ENCODE results near the gene FBXO44.
A peak's percentile ranks its signal among the peaks of the same experiment; 100 is the strongest.

FBXO44 gene

GRCh38 chr1:11639372-11639771 lies 15.3 kb upstream of the FBXO44 start:
- DNase-seq (ENCODE audit: low read depth in 1 of 2, low spot score in 1 of 2) = no peak

GRCh38 chr1:11640101-11640500 lies 14.6 kb upstream of the FBXO44 start:
- no peak for DNase-seq (ENCODE audit: low read depth in 1 of 2, low spot score in 1 of 2)

- no peak for DNase-seq (ENCODE audit: low read depth in 1 of 2, low spot score in 1 of 2)
Observed at GRCh38 chr1:11640944-11641343, 13.7 kb upstream of the FBXO44 start.

GRCh38 chr1:11641776-11642305 lies 12.8 kb upstream of the FBXO44 start:
- no peak for DNase-seq (ENCODE audit: low read depth in 1 of 2, low spot score in 1 of 2)

GRCh38 chr1:11642418-11643017 lies 12.2 kb upstream of the FBXO44 start:
- peak; percentile 44 to 47 for DNase-seq (ENCODE audit: low read depth in 1 of 2, low spot score in 1 of 2)

GRCh38 chr1:11643782-11644181 lies 10.9 kb upstream of the FBXO44 start:
- no peak for DNase-seq (ENCODE audit: low read depth in 1 of 2, low spot score in 1 of 2)

GRCh38 chr1:11645270-11645669 lies 9.4 kb upstream of the FBXO44 start:
- DNase-seq (ENCODE audit: low read depth in 1 of 2, low spot score in 1 of 2) = no peak

- peak; percentile 62 to 72 for DNase-seq (ENCODE audit: low read depth in 1 of 2, low spot score in 1 of 2)
Observed at GRCh38 chr1:11645670-11646265, 8.9 kb upstream of the FBXO44 start.

- DNase-seq (ENCODE audit: low read depth in 1 of 2, low spot score in 1 of 2) = no peak
Observed at GRCh38 chr1:11646317-11646716, 8.4 kb upstream of the FBXO44 start.

GRCh38 chr1:11647333-11647732 lies 7.3 kb upstream of the FBXO44 start:
- DNase-seq (ENCODE audit: low read depth in 1 of 2, low spot score in 1 of 2) = no peak

GRCh38 chr1:11648039-11648438 lies 6.6 kb upstream of the FBXO44 start:
- DNase-seq (ENCODE audit: low read depth in 1 of 2, low spot score in 1 of 2) = no peak

GRCh38 chr1:11648732-11649158 lies 5.9 kb upstream of the FBXO44 start:
- peak in 1 of 2 donors; percentile 36 for DNase-seq (ENCODE audit: low read depth in 1 of 2, low spot score in 1 of 2)

- no peak for DNase-seq (ENCODE audit: low read depth in 1 of 2, low spot score in 1 of 2)
Observed at GRCh38 chr1:11649237-11649623, 5.4 kb upstream of the FBXO44 start.

GRCh38 chr1:11649624-11650330 lies 4.9 kb upstream of the FBXO44 start:
- no peak for DNase-seq (ENCODE audit: low read depth in 1 of 2, low spot score in 1 of 2)

- DNase-seq (ENCODE audit: low read depth in 1 of 2, low spot score in 1 of 2) = peak; percentile 51 to 56
Observed at GRCh38 chr1:11650331-11650991, 4.2 kb upstream of the FBXO44 start.

GRCh38 chr1:11651017-11651416 lies 3.7 kb upstream of the FBXO44 start:
- DNase-seq (ENCODE audit: low read depth in 1 of 2, low spot score in 1 of 2) = no peak

- no peak for DNase-seq (ENCODE audit: low read depth in 1 of 2, low spot score in 1 of 2)
Observed at GRCh38 chr1:11652203-11652780, 2.4 kb upstream of the FBXO44 start.

- DNase-seq (ENCODE audit: low read depth in 1 of 2, low spot score in 1 of 2) = no peak
Observed at GRCh38 chr1:11653101-11653860, 1.4 kb upstream of the FBXO44 start.

GRCh38 chr1:11653861-11654136 lies 878 bp upstream of the FBXO44 start:
- no peak for DNase-seq (ENCODE audit: low read depth in 1 of 2, low spot score in 1 of 2)

GRCh38 chr1:11654939-11655808 lies 497 bp downstream of the FBXO44 start:
- DNase-seq (ENCODE audit: low read depth in 1 of 2, low spot score in 1 of 2) = no peak

All from stimulated activated CD4-positive, alpha-beta T cell treated with anti-CD3 and anti-CD28 coated beads, Interleukin-15, amount 100 ng/mL, for 1 hour (primary cell).